ENCODE results near the gene RBBP8NL.
"Not testable (repeated sequence)": the region's sequence is repeated elsewhere in the genome, so short reads cannot be mapped to it uniquely, and the experiment has no call there.

RBBP8NL gene

DNA sequence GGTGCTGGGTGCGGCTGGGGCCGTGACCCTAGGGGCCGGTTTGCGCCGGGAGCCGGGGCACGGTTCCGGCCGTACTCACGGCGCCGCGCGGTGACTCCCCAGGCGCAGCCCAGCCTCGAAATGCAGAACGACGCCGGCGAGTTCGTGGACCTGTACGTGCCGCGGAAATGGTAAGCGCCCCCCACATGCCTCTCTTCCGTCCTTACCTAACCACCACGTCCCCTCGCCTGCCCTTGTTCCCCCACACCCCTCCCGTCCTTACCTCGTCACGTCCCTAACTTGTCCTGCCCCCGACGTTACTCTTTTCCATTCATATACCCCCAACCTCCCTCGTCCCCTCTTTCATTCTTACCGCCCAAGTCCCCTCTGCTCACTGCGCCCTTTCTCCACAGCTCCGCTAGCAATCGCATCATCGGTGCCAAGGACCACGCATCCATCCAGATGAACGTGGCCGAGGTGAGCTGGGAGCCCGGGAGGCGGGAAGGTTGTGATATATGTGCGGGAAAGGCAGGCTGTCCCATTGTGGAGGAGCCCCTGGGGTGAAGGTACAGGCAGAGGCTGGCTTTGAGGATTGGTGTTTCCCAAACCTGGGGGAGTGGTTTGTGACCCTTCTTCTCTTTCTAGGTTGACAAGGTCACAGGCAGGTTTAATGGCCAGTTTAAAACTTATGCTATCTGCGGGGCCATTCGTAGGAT lies 40.0 kb downstream of the RBBP8NL start:
- peaks cover 45% of the 10 kb centered on the region for H3K36me3 ChIP-seq (replicated peaks)
- H3K4me1 ChIP-seq: peaks cover 16% of the 10 kb centered on the region
- H3K9me3 ChIP-seq: no peaks in the 10 kb centered on the region; the same call in 1 of the 2 replicates
- H3K4me3 ChIP-seq: peak overlapping the region; percentile 83
- no peak for DNase-seq (ENCODE audit: low spot score in 2 of 2)
- no peaks in the 10 kb centered on the region for H3K27me3 ChIP-seq (ENCODE audit: low read depth)
- in situ Hi-C loops (cut with MboI; ENCODE audit: low sequenced_read_pairs): no loop called here

DNA sequence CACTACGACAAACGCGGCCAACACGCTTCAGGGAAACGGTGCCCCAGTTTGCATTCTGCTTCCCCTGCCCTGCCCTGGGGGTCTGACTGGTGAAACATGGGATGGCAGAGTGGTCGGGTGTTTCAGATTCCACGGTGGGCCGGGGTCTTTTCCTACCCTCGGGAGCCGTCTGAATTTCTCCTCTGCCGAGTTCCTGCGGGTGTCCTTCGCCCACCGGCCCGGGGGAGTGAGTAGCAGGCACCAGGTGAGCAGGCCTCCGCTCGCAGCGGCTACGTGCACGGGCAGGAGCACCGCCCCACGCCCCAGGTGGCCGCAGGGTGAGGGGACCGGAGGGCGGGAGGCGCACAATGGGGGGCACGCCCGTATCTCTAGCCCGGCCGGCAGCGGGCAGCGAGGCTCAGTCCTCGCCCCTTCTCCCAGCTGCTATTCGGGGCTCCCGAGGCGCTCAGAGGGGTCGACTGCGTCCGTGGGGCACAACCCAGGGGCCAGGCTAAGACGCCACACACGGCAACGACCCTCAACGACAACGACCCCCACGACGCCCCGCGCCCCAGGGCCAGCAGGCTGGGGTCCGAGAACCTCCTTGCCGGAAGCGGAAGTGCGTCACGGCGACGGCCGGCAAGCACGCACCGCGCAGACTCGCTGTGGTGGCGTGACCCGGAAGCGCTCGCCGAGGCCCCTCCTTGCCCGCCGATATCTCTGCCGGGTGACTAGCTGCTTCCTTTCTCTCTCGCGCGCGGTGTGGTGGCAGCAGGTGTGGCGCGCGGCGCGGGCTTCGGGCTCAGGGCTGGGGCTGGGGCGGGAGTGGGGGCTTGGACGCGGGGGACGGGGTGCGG lies 40.7 kb downstream of the RBBP8NL start, which contains the start of gene RPS21:
Gene RPS21 (plus strand): TSS at position 721 of the 836 bp plus-strand sequence. CDS start 236 bp downstream, outside the sequence.
- in situ Hi-C loops (cut with MboI; ENCODE audit: low sequenced_read_pairs): no loop called here
- Histone ChIP-seq H3K36me3 (replicated peaks) (peaks cover 44% of the 10 kb centered on the region), H3K9me3 (no peaks in the 10 kb centered on the region; the same call in 1 of the 2 replicates), H3K4me3 (peak within 1 kb of the TSS; percentile 83), H3K4me1 (peaks cover 16% of the 10 kb centered on the region), H3K27me3 (ENCODE audit: low read depth) (no peaks in the 10 kb centered on the region)
- peak; percentile 84 to 95 for DNase-seq (ENCODE audit: low spot score in 2 of 2)

GRCh38 chr20:62382306-62383198 lies 44.8 kb downstream of the RBBP8NL start:
- Histone ChIP-seq H3K4me3 (no peak overlapping the region), H3K27me3 (ENCODE audit: low read depth) (no peaks in the 10 kb centered on the region), H3K4me1 (peaks cover 3% of the 10 kb centered on the region), H3K36me3 (replicated peaks) (peaks cover 4% of the 10 kb centered on the region), H3K9me3 (no peaks in the 10 kb centered on the region; the same call in 1 of the 2 replicates)
- in situ Hi-C loops (cut with MboI; ENCODE audit: low sequenced_read_pairs): loop anchor here (5.0 kb wide), 1 partner anchor 75 kb away; no protein-coding TSS in a partner anchor
- peak; percentile 71 to 90 for DNase-seq (ENCODE audit: low spot score in 2 of 2)

DNA sequence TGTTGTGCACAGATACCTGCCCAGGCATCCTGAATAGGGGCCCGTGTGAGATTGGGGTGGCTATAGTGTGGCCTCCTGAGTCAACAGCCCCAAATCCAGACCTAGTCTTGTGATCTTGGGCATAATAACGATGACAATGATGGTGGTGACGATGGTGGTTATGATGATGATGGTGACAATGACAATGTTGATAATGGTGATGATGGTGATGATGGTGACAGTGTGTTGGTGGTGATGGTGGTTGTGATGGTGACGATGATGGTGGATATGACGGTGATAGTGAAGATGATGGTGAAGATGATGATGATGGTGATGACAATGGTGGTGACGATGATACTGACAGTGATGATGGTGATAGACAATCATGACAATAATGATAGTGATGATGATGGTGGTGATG lies 45.5 kb downstream of the RBBP8NL start:
- in situ Hi-C loops (cut with MboI; ENCODE audit: low sequenced_read_pairs): loop anchor here (5.0 kb wide), 1 partner anchor 75 kb away; no protein-coding TSS in a partner anchor
- no peak overlapping the region for H3K4me3 ChIP-seq
- no peaks in the 10 kb centered on the region for H3K27me3 ChIP-seq (ENCODE audit: low read depth)
- no peaks in the 10 kb centered on the region; the same call in 1 of the 2 replicates for H3K9me3 ChIP-seq
- H3K36me3 ChIP-seq (replicated peaks): no peaks in the 10 kb centered on the region; the same call in 1 of the 2 replicates
- H3K4me1 ChIP-seq: peaks cover 3% of the 10 kb centered on the region; the same call in 1 of the 2 replicates
- DNase-seq (ENCODE audit: low spot score in 2 of 2): no peak

GRCh38 chr20:62381202-62381797 lies 46.0 kb downstream of the RBBP8NL start:
- in situ Hi-C loops (cut with MboI; ENCODE audit: low sequenced_read_pairs): loop anchor here (5.0 kb wide), 1 partner anchor 74 kb away; no protein-coding TSS in a partner anchor
- DNase-seq (ENCODE audit: low spot score in 2 of 2): no peak
- no peaks in the 10 kb centered on the region; the same call in 1 of the 2 replicates for H3K36me3 ChIP-seq (replicated peaks)
- peaks cover 3% of the 10 kb centered on the region; the same call in 1 of the 2 replicates for H3K4me1 ChIP-seq
- no peaks in the 10 kb centered on the region; the same call in 1 of the 2 replicates for H3K9me3 ChIP-seq
- H3K27me3 ChIP-seq (ENCODE audit: low read depth): no peaks in the 10 kb centered on the region
- no peak overlapping the region for H3K4me3 ChIP-seq

- in situ Hi-C loops (cut with MboI; ENCODE audit: low sequenced_read_pairs): no loop called here
- Histone ChIP-seq H3K4me1 (no peaks in the 10 kb centered on the region), H3K36me3 (replicated peaks) (no peaks in the 10 kb centered on the region), H3K9me3 (no peaks in the 10 kb centered on the region), H3K27me3 (ENCODE audit: low read depth) (no peaks in the 10 kb centered on the region), H3K4me3 (no peak overlapping the region)
- DNase-seq (ENCODE audit: low spot score in 2 of 2): no peak
Measured at GRCh38 chr20:62378215-62378614, 49.1 kb downstream of the RBBP8NL start.

DNA sequence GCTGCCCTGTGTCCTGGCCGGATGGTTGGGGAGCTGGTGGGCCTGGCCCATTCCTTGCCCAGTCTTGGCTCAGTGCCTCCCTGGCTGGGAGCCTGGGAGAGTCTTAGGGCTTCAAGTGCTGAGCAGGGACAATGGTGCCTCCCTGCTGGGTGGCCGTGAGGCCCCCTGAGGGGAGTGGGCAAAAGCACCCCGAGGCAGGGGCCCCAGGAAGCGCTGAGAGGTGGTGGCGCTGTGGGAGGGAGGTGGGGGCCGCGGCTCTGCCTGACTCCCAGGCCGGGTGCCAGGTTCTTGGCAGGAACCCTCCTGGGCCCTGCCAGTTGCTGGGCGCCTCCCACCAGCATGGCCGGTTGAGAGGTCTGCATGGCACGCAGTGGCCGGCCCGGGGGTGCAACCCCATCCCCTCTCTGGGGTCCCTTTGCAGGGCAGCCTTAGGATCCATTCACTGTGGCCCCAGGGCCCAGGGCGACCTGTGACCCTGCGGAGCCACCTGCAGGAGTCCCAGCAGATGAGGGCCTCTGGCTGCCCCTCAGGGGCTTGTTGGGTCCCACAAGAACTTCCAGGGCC lies 49.6 kb downstream of the RBBP8NL start:
- no peaks in the 10 kb centered on the region for H3K9me3 ChIP-seq
- no peaks in the 10 kb centered on the region for H3K27me3 ChIP-seq (ENCODE audit: low read depth)
- H3K4me1 ChIP-seq: no peaks in the 10 kb centered on the region
- no peaks in the 10 kb centered on the region for H3K36me3 ChIP-seq (replicated peaks)
- in situ Hi-C loops (cut with MboI; ENCODE audit: low sequenced_read_pairs): no loop called here
- no peak for DNase-seq (ENCODE audit: low spot score in 2 of 2)
- no peak overlapping the region for H3K4me3 ChIP-seq

DNA sequence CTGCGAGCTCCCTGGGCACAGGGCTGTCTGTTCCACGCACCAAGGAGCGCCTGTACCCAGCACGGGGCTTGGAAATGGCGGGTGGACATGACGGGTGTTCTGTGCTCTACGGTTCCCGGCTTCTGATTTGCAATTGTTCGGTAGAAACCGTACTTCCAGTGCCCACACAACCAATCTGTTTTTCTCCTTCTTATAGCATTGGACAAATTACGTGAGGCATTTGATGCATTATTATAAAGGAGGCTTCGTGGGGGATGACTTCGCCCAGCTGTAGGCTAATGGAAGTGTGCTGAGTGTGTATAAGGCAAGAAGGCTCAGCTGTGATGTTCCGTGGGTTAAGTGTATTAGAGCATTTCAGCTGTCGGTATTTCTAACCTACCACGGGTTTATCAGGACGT lies 50.3 kb downstream of the RBBP8NL start:
- Histone ChIP-seq H3K27me3 (ENCODE audit: low read depth) (no peaks in the 10 kb centered on the region), H3K4me3 (no peak overlapping the region), H3K9me3 (no peaks in the 10 kb centered on the region), H3K4me1 (no peaks in the 10 kb centered on the region), H3K36me3 (replicated peaks) (no peaks in the 10 kb centered on the region)
- in situ Hi-C loops (cut with MboI; ENCODE audit: low sequenced_read_pairs): no loop called here
- no peak for DNase-seq (ENCODE audit: low spot score in 2 of 2)

DNA sequence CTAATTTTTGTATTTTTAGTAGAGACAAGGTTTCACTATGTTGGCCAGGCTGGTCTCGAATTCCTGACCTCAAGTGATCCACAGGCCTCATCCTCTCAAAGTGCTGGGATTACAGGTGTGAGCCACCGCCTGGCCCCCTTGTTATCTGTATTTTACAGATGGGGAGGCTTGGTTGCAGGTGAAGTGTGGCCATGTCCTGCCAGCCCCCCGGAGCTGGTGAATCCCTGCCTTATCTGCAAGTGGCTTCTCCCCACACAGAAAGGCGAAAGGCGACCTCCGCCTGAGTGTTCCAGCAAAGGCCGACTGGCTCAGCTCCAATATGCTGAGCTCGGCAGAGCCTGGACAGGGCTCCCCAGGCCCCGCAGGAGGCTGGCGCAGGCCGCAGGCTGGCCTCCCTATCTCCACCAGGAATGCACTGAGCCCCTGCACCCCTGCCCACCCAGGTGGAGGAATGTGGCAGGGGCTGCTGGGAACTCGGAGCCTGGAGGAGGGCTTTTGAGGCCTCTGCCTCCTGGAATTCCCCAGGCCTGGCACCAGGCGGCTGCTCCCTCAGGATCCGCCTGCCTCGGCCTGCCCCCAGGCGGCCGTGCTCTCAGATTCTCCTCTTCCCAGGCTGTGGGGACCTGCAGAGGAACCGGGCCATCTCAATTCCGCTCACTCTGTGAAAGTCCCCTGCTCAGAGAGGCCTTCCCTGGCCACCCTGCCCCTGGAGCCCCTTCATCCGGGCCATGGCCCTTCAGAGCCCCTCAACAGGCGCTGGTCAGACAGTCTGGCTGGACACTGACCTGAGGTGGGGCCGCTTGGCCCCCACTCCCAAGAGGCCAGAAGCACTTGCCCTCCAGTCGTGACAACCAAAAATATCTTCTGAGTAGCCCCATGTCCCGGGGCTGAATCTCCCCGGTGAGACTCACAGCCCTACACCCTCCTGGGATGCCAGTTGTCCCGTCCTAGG lies 51.0 kb downstream of the RBBP8NL start:
- Histone ChIP-seq H3K36me3 (replicated peaks) (no peaks in the 10 kb centered on the region), H3K9me3 (no peaks in the 10 kb centered on the region), H3K27me3 (ENCODE audit: low read depth) (no peaks in the 10 kb centered on the region), H3K4me1 (no peaks in the 10 kb centered on the region), H3K4me3 (no peak overlapping the region)
- DNase-seq (ENCODE audit: low spot score in 2 of 2): no peak
- in situ Hi-C loops (cut with MboI; ENCODE audit: low sequenced_read_pairs): no loop called here

- no peaks in the 10 kb centered on the region for H3K9me3 ChIP-seq
- no peaks in the 10 kb centered on the region for H3K4me1 ChIP-seq
- H3K4me3 ChIP-seq: no peak overlapping the region
- DNase-seq (ENCODE audit: low spot score in 2 of 2): no peak
- H3K27me3 ChIP-seq (ENCODE audit: low read depth): no peaks in the 10 kb centered on the region
- in situ Hi-C loops (cut with MboI; ENCODE audit: low sequenced_read_pairs): no loop called here
- no peaks in the 10 kb centered on the region for H3K36me3 ChIP-seq (replicated peaks)
Measured at GRCh38 chr20:62374331-62375152, 52.8 kb downstream of the RBBP8NL start.

GRCh38 chr20:62373631-62374179 lies 53.6 kb downstream of the RBBP8NL start:
- DNase-seq (ENCODE audit: low spot score in 2 of 2); H3K27me3 ChIP-seq (ENCODE audit: low read depth); H3K36me3 ChIP-seq (replicated peaks); H3K9me3 ChIP-seq; in situ Hi-C loops (cut with MboI; ENCODE audit: low sequenced_read_pairs); H3K4me1 ChIP-seq; H3K4me3 ChIP-seq: not testable (repeated sequence)
